HG02610 (cell line): ENCODE measurements around the gene POLE.

Source experiments
- ATAC-seq: cut with Tn5 transposase; IDR thresholded peaks from one replicate; pipeline ENCODE4 v1.9.1; 2021; ENCODE audit warnings: mild to moderate bottlenecking, moderate library complexity; ENCODE audit not compliant: unreplicated experiment

POLE gene

DNA sequence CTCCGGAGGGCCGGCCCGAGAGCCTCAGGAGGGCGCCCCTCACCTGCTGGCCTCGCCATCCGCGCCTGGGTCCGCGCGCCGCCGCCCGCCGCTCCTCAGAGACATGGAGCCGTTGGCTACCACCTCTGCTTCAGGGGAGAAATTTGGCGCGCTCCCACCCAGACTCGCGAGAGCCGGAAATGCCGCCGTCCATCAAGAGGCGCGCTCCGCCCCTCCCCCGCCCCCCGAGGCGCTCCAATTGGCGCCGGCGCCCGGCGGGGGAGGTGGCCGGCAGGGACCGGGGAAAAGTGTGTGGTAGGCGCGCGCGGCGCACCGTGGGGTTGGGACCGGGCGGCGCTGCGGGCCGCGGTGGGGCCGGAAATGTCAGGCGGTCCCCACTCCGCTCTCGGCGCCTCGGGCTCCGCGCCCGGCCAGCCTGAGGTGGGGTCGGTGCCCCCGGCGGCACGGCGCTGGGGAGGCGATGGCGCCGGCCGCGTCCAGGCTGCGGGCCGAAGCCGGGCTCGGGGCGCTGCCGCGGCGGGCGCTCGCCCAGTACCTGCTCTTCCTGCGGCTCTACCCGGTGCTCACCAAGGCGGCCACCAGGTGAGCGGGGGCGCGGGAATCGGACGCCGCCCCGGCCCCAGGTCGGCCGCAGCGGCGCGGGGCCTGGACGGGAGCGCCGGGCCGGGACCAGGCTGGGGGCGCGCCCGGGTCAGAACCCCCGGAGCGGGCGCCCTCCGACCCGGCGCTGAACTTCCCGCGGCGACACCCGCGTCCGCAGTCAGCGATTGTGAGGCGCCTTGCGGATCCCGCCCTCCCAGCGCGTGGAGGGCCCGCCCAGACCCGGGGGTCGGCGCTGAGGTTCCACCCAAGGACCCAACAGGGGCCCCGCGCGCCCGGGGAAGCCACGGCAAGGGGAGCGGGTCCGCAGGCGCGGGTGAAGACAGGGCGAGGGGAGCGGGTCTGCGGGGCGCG is at the start of gene POLE, which contains the start of gene PXMP2:
Gene POLE, minus strand, starts transcription at position 132 of the 954 bp plus-strand sequence. Its CDS starts 27 bp downstream, at position 105.
Gene PXMP2, plus strand, starts transcription at position 377 of the 954 bp plus-strand sequence. Its CDS starts 84 bp downstream, at position 461.
- peak; percentile 96 for ATAC-seq

DNA sequence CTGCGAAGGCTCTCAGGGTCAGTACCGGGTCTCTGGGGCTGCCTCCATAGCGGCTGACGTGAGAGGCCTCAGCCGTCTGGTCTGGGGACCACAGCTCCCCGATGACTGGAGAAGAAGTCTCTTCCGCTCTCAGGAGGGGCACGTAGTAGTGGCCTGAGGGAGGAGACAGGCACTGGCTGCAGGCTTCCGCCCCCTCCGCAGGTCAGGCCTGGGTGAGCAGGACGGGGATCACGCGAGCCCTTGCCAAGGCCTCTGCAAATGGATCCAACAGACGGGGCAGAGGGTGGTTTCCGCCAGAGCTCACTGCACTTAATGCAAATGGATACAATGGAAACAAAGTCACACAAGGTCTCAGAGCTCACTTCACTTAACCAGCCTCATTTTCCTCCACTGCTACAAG is 49.8 kb upstream of the POLE start:
- ATAC-seq = no peak

GRCh38 chr12:132736378-132736777 is 49.2 kb upstream of the POLE start:
- no peak for ATAC-seq

- no peak for ATAC-seq
These were observed 48.4 kb upstream of the POLE start for GRCh38 chr12:132735496-132735895.

GRCh38 chr12:132734206-132734605 is 47.1 kb upstream of the POLE start:
- ATAC-seq = no peak

GRCh38 chr12:132731574-132731973 is 44.4 kb upstream of the POLE start:
- no peak for ATAC-seq

GRCh38 chr12:132730353-132730752 is 43.2 kb upstream of the POLE start:
- no peak for ATAC-seq

- no peak for ATAC-seq
These were observed 42.6 kb upstream of the POLE start for GRCh38 chr12:132729541-132730320.

DNA sequence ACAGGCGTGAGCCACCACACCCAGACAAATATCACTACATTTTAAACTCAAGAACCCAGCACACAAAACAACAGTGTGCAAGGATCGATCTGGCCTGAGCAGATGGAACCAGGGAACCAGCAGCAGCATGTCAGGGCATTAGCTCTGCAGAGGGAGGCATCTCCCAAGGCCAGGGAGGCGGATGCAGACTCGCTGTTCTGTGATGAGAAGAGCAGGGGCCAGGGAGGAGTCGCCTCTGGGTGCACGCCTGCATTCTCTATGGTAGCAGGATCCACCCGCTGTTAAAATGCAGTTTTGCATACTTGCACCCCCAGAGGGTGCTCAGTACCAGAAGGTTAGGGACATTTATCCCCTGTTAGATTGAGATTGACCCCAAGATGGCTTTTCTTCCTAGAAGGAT is 41.4 kb upstream of the POLE start:
- ATAC-seq = no peak

- no peak for ATAC-seq
These were observed 40.1 kb upstream of the POLE start for GRCh38 chr12:132727091-132727794.

DNA sequence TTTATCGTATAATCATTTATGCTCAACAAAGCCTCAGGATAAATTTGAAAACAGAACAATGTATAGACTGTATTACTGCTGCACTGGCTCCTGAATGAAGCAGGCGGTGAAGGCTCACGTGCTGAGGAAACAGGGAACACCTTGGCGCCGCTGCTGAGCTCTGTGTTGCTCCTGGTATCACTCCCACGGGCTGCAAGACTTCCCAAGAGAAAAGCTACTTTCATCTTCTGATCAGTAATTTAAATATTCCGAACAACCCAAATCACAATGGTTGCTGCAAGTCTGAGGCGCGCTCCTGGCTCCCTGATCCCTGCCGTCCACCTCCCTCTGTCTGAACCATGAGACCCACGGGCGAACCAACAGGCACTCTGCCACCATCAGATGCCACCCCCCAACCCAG is 39.2 kb upstream of the POLE start:
- no peak for ATAC-seq

- ATAC-seq = no peak
These were observed 37.5 kb upstream of the POLE start for GRCh38 chr12:132724506-132725241.

- ATAC-seq = no peak
These were observed 36.6 kb upstream of the POLE start for GRCh38 chr12:132723764-132724140.

DNA sequence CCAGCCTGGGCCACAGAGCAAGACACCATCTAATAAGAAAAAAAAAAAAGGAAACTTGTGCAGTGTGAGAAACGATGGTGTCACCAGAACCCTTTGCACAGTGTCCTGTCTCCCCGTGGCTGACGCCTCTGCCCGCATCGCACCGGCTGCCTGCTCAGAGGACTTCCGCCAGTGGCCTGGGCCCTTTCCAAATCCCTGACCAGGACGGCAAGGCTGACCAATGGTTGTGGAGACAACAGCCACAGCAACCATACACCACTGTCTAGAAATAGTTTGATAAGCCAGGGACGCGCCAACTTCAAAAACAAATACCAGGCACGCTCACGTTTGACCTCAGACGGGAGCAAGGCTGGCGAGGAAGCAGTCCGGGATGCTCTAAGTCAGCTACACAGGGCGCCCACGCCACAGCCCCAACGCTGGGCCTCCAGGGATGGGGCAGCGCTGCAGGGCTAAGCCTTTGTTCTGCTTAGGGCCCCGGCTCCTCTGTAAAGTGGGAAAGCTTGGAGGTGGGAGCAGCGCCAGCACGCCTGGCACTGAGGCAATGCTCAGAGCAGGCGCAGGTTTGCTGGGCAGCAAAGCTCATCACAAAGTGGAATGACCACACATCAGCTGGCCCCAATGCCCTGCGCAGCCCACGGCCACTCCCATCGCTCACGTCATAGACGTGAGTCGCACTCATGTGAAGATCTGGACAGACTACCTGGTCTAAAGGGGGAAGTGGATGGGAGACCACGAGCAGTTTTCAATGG is 36.0 kb upstream of the POLE start:
- ATAC-seq = no peak

- no peak for ATAC-seq
These were observed 33.6 kb upstream of the POLE start for GRCh38 chr12:132720606-132721345.

DNA sequence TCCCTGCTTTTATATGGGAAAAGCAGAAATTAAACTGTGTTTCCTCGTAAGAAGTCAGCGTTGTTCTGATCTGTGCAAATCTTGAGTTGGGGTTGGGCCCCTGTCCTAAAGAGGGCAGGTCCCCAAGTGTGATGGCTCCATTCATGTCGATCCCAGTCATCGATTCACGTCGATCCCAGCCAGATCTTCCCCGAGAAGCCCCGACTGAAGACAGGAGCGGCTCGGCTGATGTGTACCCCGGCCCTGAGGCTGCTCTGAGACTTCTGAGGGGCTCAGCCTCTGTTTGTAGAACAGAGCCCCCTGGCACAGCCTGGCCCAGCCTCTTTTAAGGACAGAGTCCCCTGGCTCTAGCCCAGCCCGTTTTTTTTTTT is 32.8 kb upstream of the POLE start:
- no peak for ATAC-seq

DNA sequence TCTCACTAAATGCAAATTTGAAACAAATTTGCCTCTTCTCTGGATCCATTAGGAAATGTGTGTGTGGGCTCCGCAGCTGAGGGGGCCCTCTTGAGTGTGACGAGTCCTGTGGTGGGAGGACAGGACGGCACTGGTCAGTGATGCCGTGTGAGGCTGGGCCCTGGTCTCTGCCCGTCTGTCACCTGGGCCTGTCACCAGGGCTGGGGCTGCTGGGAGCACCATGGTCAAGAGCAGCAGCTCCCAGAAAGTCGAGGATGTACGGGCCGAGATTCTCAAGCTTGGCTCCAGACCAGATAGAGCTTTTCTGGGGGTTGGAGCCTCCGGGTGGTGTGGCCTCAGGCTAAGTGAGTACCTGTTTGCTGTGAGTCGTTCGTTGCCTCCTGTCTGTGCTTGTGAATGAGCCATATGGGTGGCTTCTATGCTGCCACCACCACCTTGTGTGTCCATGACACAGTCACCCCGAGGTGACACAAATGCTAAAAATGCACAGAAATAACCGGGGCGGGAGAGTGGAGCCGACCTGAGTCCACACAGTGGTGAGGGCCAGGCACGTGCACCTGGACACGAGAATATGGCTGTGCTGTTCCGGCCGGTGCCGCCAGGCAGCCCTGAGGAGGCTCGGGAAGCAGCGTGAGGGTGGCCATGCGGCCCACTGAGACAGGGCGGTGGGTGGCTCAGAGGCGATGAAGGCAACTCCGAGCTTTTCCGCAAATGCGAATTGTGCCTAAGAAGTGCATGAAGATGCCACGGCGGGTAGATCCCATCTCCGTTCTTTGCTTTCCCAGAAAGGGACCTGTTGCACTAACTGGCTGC is 32.2 kb upstream of the POLE start:
- ATAC-seq = no peak

GRCh38 chr12:132718644-132719043 is 31.5 kb upstream of the POLE start:
- ATAC-seq = no peak
